Cardiac muscle cell (in vitro differentiated cells and primary cell): Measurements from ENCODE around the gene DNAI7. TPM values are rescaled to one million over a fixed set of nuclear protein-coding genes. Genes with fewer than 3 reads are reported as not detected.

Source experiments
- DNase-seq, 2 donors: peaks; one replicate each; pipeline versions ENCODE4 v3.0.0 to v3.0.0-alpha.2; 2010 to 2017; ENCODE audit warnings: low read depth in 1 of 2, low spot score in 1 of 2
- H3K27ac ChIP-seq: fragments of 200-600 bp; sonication (generic); 2 replicates; pipeline ENCODE4 v1.5.1; 2016
- H3K27me3 ChIP-seq: fragments of 200-600 bp; sonication (generic); 2 replicates; pipeline ENCODE4 v1.6.0; 2016; ENCODE audit warnings: control low read depth
- H3K36me3 ChIP-seq: fragments of 200-600 bp; sonication (generic); 2 replicates; pipeline ENCODE4 v1.5.1; 2016; ENCODE audit warnings: control low read depth
- H3K4me1 ChIP-seq: fragments of 200-600 bp; sonication (generic); 2 replicates; pipeline ENCODE4 v1.8.1; 2017; ENCODE audit warnings: low read depth, mild to moderate bottlenecking, mixed run types
- H3K4me3 ChIP-seq: fragments of 200-600 bp; sonication (generic); 2 replicates; pipeline ENCODE4 v1.5.1; 2016; ENCODE audit warnings: mild to moderate bottlenecking
- H3K9me3 ChIP-seq: fragments of 200-600 bp; sonication (generic); 2 replicates; pipeline ENCODE4 v1.5.1; 2017; ENCODE audit warnings: low read depth, mild to moderate bottlenecking, control low read depth
- polyA plus RNA-seq: library from polyadenylated mRNA; unstranded; fragments of >200 nt; fragmentation: Nextera tagmentation; extraction: Ambion mirVana; gene quantifications from 2 replicates; pipeline ENCODE4 v1.2.1, GENCODE V29; 2016
- total RNA-seq: library from RNA; depleted of rRNA; stranded (reverse); fragments of >200 nt; gene quantifications from 2 replicates; pipeline ENCODE4 v1.2.3, GENCODE V29; 2016
- TF ChIP-seq, protein P1 (sequence below): IDR thresholded peaks from 2 replicates; pipeline ENCODE4 v1.5.1; 2012; ENCODE audit warnings: low read depth, mild to moderate bottlenecking, low read length

DNAI7 gene
- total and polyA plus RNA-seq, 2 experiments from 2014 or later, result 0.57 to 0.77 TPM

DNA sequence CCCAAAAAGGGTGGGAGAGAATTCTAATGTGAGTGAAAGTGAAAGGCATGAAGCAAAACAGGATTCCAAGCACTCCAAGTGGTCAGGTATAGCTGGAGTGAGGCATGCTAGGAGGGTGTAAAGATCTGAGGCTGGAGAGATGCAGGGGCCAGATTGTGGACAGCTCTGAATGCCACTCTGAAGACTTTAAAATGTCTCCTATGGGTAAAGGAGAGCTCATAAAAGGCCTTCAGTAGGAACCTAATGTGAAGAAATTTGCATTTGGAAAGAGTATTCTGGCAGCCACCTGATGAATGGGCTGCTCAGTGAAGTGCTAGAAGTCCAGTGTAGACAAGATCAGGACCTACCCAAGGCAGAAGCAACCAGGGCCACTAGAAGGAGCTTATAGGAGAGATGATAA is 68.9 kb downstream of the DNAI7 start:
- Histone ChIP-seq H3K27me3 (no peaks in the 10 kb centered on the region), H3K27ac (no peak overlapping the region), H3K4me3 (no peak overlapping the region), H3K36me3 (no peaks in the 10 kb centered on the region), H3K4me1 (no peaks in the 10 kb centered on the region), H3K9me3 (no peaks in the 10 kb centered on the region)
- TF ChIP-seq, protein P1, sequence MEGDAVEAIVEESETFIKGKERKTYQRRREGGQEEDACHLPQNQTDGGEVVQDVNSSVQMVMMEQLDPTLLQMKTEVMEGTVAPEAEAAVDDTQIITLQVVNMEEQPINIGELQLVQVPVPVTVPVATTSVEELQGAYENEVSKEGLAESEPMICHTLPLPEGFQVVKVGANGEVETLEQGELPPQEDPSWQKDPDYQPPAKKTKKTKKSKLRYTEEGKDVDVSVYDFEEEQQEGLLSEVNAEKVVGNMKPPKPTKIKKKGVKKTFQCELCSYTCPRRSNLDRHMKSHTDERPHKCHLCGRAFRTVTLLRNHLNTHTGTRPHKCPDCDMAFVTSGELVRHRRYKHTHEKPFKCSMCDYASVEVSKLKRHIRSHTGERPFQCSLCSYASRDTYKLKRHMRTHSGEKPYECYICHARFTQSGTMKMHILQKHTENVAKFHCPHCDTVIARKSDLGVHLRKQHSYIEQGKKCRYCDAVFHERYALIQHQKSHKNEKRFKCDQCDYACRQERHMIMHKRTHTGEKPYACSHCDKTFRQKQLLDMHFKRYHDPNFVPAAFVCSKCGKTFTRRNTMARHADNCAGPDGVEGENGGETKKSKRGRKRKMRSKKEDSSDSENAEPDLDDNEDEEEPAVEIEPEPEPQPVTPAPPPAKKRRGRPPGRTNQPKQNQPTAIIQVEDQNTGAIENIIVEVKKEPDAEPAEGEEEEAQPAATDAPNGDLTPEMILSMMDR, result no peak
- no peak for DNase-seq

DNA sequence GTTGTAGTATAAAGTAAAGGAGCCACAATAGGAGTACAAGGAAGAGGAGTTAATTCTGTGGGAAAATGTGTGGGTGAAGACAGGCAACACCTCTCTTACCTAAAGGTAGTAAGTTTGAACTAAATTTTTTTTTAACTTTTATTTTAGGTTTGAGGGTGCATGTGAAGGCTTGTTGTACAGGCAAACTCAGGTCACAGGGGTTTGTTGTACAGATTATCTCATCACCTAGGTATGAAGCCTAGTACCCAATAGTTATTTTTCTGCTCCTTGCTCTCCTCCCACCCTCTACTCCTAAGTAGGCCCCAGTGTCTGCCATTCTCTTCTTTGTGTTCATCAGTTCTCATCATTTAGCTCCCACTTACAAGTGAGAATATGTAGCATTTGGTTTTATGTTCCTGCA is 70.5 kb downstream of the DNAI7 start:
- no peak for DNase-seq
- Histone ChIP-seq H3K4me3 (no peak overlapping the region), H3K9me3 (no peaks in the 10 kb centered on the region), H3K4me1 (no peaks in the 10 kb centered on the region), H3K36me3 (no peaks in the 10 kb centered on the region), H3K27ac (no peak overlapping the region), H3K27me3 (no peaks in the 10 kb centered on the region)
- TF ChIP-seq, protein P1, result no peak

GRCh38 chr12:25123126-25123525 is 71.8 kb downstream of the DNAI7 start:
- Histone ChIP-seq H3K9me3 (no peaks in the 10 kb centered on the region), H3K36me3 (no peaks in the 10 kb centered on the region), H3K27ac (no peak overlapping the region), H3K4me1 (no peaks in the 10 kb centered on the region), H3K27me3 (no peaks in the 10 kb centered on the region), H3K4me3 (no peak overlapping the region)
- DNase-seq, result no peak
- TF ChIP-seq, protein P1, result no peak

DNA sequence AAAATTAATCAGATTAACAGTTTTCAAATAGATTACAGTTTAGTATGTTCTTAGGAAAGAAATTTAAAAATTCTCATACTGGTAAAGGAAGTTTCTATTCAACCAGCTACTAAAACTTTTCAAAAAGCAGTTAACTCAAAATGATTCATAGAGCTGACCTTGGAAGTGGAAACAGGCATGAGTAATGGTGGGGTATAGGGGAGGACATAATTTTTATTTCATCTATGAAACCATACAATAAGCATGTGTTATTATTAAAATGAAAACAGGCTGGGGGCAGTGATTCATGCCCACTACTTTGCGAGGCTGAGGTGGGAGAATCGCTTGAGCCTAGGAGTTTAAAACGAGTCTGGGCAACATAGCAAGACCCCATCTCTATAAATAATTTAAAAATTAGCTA is 73.0 kb downstream of the DNAI7 start:
- TF ChIP-seq, protein P1, result no peak
- Histone ChIP-seq H3K36me3 (no peaks in the 10 kb centered on the region), H3K9me3 (no peaks in the 10 kb centered on the region), H3K4me1 (no peaks in the 10 kb centered on the region), H3K4me3 (no peak overlapping the region), H3K27me3 (no peaks in the 10 kb centered on the region), H3K27ac (no peak overlapping the region)
- DNase-seq, result no peak

DNA sequence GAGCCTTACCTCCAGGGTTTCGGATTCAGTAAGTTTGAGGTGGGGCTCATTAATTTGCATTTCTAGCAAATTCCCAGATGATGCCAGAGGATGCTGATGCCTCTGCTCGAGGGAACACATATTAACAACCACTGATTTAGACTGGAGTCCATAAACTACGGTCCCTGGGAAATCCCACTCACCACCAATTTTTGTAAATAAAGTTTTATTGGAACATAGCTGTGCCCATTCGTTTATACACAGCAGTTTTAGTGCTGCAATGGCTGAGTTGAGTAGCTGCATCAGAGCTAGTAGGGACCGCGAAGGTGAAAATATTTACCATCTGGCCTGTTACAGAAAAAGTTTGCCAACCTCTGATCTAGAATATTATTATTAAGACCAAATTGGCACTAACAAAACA is 73.8 kb downstream of the DNAI7 start:
- H3K36me3 ChIP-seq, result no peaks in the 10 kb centered on the region
- no peak overlapping the region for H3K27ac ChIP-seq
- H3K4me3 ChIP-seq, result no peak overlapping the region
- no peaks in the 10 kb centered on the region for H3K4me1 ChIP-seq
- no peaks in the 10 kb centered on the region for H3K27me3 ChIP-seq
- TF ChIP-seq, protein P1, result no peak
- H3K9me3 ChIP-seq, result no peaks in the 10 kb centered on the region
- no peak for DNase-seq

GRCh38 chr12:25119020-25119419 is 75.9 kb downstream of the DNAI7 start:
- Histone ChIP-seq H3K27ac (no peak overlapping the region), H3K4me1 (no peaks in the 10 kb centered on the region), H3K9me3 (no peaks in the 10 kb centered on the region), H3K36me3 (no peaks in the 10 kb centered on the region), H3K27me3 (no peaks in the 10 kb centered on the region), H3K4me3 (no peak overlapping the region)
- DNase-seq, result no peak
- TF ChIP-seq, protein P1, result no peak
